ENCODE data around the gene QRFP.

GRCh38 chr9:130919559-130920145 lies 23.0 kb upstream of the QRFP start:
- no peak for TF ChIP-seq CTCF (conservative IDR thresholded peaks at IDR 0.05 in 1 of 2, IDR thresholded peaks at IDR 0.05 in 1 of 2; ENCODE audit: low read depth in 1 of 2, low read length in 2 of 2)
- no peak for TF ChIP-seq EZH2 (IDR thresholded peaks at IDR 0.05; ENCODE audit: low read length, missing control alignments)

Data from fibroblast of lung (primary cell).